Colonic mucosa (tissue), 4 donors: ENCODE measurements around the gene LAMP1. TPM values are rescaled to one million over a fixed set of nuclear protein-coding genes. Genes with fewer than 3 reads are reported as not detected.
"Not testable (repeated sequence)": the region's sequence is repeated elsewhere in the genome, so short reads cannot be mapped to it uniquely, and the experiment has no call there.

Source experiments
- DNase-seq: peaks from one replicate; pipeline ENCODE4 v3.0.0-alpha.2; 2020
- H3K27ac ChIP-seq: fragments of 200-600 bp; one replicate; pipeline ENCODE4 v1.8.0; 2021
- H3K27me3 ChIP-seq: fragments of 200-600 bp; one replicate; pipeline ENCODE4 v1.8.0; 2021
- H3K36me3 ChIP-seq: fragments of 200-600 bp; one replicate; pipeline ENCODE4 v1.8.0; 2021
- H3K4me1 ChIP-seq: fragments of 200-600 bp; one replicate; pipeline ENCODE4 v1.8.0; 2021; ENCODE audit warnings: mild to moderate bottlenecking
- H3K4me3 ChIP-seq: fragments of 200-600 bp; one replicate; pipeline ENCODE4 v1.8.0; 2021
- H3K9ac ChIP-seq, 2 donors: one replicate each; pipeline ENCODE4 v1.7.0; 2013; ENCODE audit warnings: control low read depth in 2 of 2, low read depth in 2 of 2, low read length in 2 of 2
- H3K9me3 ChIP-seq: fragments of 200-600 bp; one replicate; pipeline ENCODE4 v1.8.0; 2021
- CTCF ChIP-seq: fragments of 200-600 bp; IDR thresholded peaks from one replicate; pipeline ENCODE4 v1.8.0; 2022; ENCODE audit warnings: antibody characterized with exemption, mild to moderate bottlenecking
- intact Hi-C: fragments of 100-400 bp; cut with DNase I; formaldehyde crosslinking; loops from one replicate; pipeline ENCODE4 v1.14.1; 2022
- total RNA-seq, 2 donors: library from RNA; stranded (reverse); fragmentation: NEBNext Ultra II Directional in 1 of 2; extraction: Animal tissue kit (Norgen Biotek cat#: 25700) in 1 of 2; gene quantifications; one replicate each; pipeline ENCODE4 v1.2.1, GENCODE V29; 2021
- donor health status: healthy.
- donor health status: DM: no; HTN: no; CAD: no.
- donor health status: DM: no; HTN: no; CAD: no.

LAMP1 gene
- total RNA-seq, 2 donors from 2014 or later, result 184 to 226 TPM

- no peaks in the 10 kb centered on the region for H3K27me3 ChIP-seq
- no peak for DNase-seq
- no peak for TF ChIP-seq CTCF
- H3K36me3 ChIP-seq, result no peaks in the 10 kb centered on the region
- H3K9me3 ChIP-seq, result no peaks in the 10 kb centered on the region
- no peak overlapping the region for H3K27ac ChIP-seq
- no peaks in the 10 kb centered on the region for H3K4me1 ChIP-seq
- intact Hi-C loops, result no loop called here
- no peak overlapping the region for H3K9ac ChIP-seq
- H3K4me3 ChIP-seq, result no peak overlapping the region
These were observed 68.5 kb downstream of the LAMP1 start for GRCh38 chr13:113365583-113365970.

GRCh38 chr13:113365971-113366588, 69.0 kb downstream of the LAMP1 start:
- no peak for DNase-seq

GRCh38 chr13:113367020-113367560, 70.1 kb downstream of the LAMP1 start:
- TF ChIP-seq CTCF, result no peak
- no peaks in the 10 kb centered on the region for H3K27me3 ChIP-seq
- H3K27ac ChIP-seq, result no peak overlapping the region
- DNase-seq, result no peak
- no peaks in the 10 kb centered on the region for H3K4me1 ChIP-seq
- no peak overlapping the region for H3K9ac ChIP-seq
- no peaks in the 10 kb centered on the region for H3K36me3 ChIP-seq
- H3K9me3 ChIP-seq, result no peaks in the 10 kb centered on the region
- intact Hi-C loops, result no loop called here
- H3K4me3 ChIP-seq, result no peak overlapping the region

More at GRCh38 chr13:113365971-113366588, 69.0 kb downstream of the LAMP1 start:
- no peak overlapping the region for H3K9ac ChIP-seq
- no peak overlapping the region for H3K27ac ChIP-seq
- intact Hi-C loops, result no loop called here
- H3K4me1 ChIP-seq, result no peaks in the 10 kb centered on the region
- no peaks in the 10 kb centered on the region for H3K9me3 ChIP-seq
- TF ChIP-seq CTCF, result no peak
- no peaks in the 10 kb centered on the region for H3K36me3 ChIP-seq
- no peaks in the 10 kb centered on the region for H3K27me3 ChIP-seq
- no peak overlapping the region for H3K4me3 ChIP-seq

- no peak for DNase-seq
- TF ChIP-seq CTCF, result no peak
- intact Hi-C loops, result no loop called here
These were observed 70.7 kb downstream of the LAMP1 start for GRCh38 chr13:113367771-113368170.

GRCh38 chr13:113368353-113368752, 71.3 kb downstream of the LAMP1 start:
- H3K27me3 ChIP-seq, intact Hi-C loops, H3K4me3 ChIP-seq, H3K4me1 ChIP-seq, H3K27ac ChIP-seq, H3K9me3 ChIP-seq, H3K9ac ChIP-seq, H3K36me3 ChIP-seq, DNase-seq: not testable (repeated sequence)

More at GRCh38 chr13:113367771-113368170, 70.7 kb downstream of the LAMP1 start:
- H3K27me3 ChIP-seq, result no peaks in the 10 kb centered on the region
- H3K9me3 ChIP-seq, result no peaks in the 10 kb centered on the region
- no peak overlapping the region for H3K4me3 ChIP-seq
- H3K9ac ChIP-seq, result no peak overlapping the region
- H3K27ac ChIP-seq, result no peak overlapping the region
- no peaks in the 10 kb centered on the region for H3K36me3 ChIP-seq
- no peaks in the 10 kb centered on the region for H3K4me1 ChIP-seq

- DNase-seq, result no peak
- no peaks in the 10 kb centered on the region for H3K36me3 ChIP-seq
- H3K9ac ChIP-seq, result no peak overlapping the region
- H3K4me3 ChIP-seq, result no peak overlapping the region
- TF ChIP-seq CTCF, result no peak
- intact Hi-C loops, result no loop called here
- H3K9me3 ChIP-seq, result no peaks in the 10 kb centered on the region
- no peaks in the 10 kb centered on the region for H3K27me3 ChIP-seq
- no peak overlapping the region for H3K27ac ChIP-seq
- no peaks in the 10 kb centered on the region for H3K4me1 ChIP-seq
These were observed 72.2 kb downstream of the LAMP1 start for GRCh38 chr13:113369189-113369588.
